Transverse colon (tissue), 4 donors: ENCODE measurements around the gene CDH12.

Source experiments
- CTCF ChIP-seq, 5 experiments: fragments of 200-600 bp in 3 of 5; fragments of 450-650 bp in 2 of 5; sonication (generic) in 3 of 5; IDR thresholded peaks; 1 replicate in 2 of 5; 2 replicates in 3 of 5; pipeline ENCODE4 v1.5.1; 2016 to 2017; ENCODE audit warnings: antibody characterized with exemption in 5 of 5, inconsistent platforms in 3 of 5, mild to moderate bottlenecking in 2 of 5, moderate library complexity in 1 of 5
- EP300 ChIP-seq: sonication (generic); formaldehyde crosslinking; IDR thresholded peaks from one replicate; pipeline ENCODE4 v1.6.1; 2017; ENCODE audit warnings: antibody characterized with exemption, low read depth
- POLR2A ChIP-seq: fragments of 450-650 bp; IDR thresholded peaks from one replicate; pipeline ENCODE4 v1.6.1; 2016; ENCODE audit warnings: antibody characterized with exemption, mild to moderate bottlenecking, moderate library complexity
- POLR2AphosphoS5 ChIP-seq, 3 donors: sonication (generic); formaldehyde crosslinking; IDR thresholded peaks; one replicate each; pipeline ENCODE4 v1.6.1; 2016; ENCODE audit warnings: antibody characterized with exemption in 3 of 3

- TF ChIP-seq EP300, result no peak
- no peak for TF ChIP-seq CTCF (IDR thresholded peaks at IDR 0.05)
- TF ChIP-seq POLR2A, result no peak
- no peak for TF ChIP-seq POLR2AphosphoS5 (IDR thresholded peaks at IDR 0.05)
Observed at GRCh38 chr5:22567983-22568382, 285.2 kb downstream of the CDH12 start.
